H1 (cell line): ENCODE results near the gene PRR35. TPM values are rescaled to one million over a fixed set of nuclear protein-coding genes. Genes with fewer than 3 reads are reported as not detected.

Experiments used
- CTCF ChIA-PET: fragments of 300-600 bp; sonication (Branson Sonifier 250); formaldehyde crosslinking; loops from one replicate; lab custom pipeline; 2021; ENCODE audit not compliant: partially characterized antibody; lab: Charles Lee
- POLR2A ChIA-PET: fragments of 300-600 bp; sonication (Branson Sonifier 250); formaldehyde crosslinking; loops from one replicate; lab custom pipeline; 2021; ENCODE audit warnings: inconsistent platforms; ENCODE audit not compliant: partially characterized antibody; lab: Charles Lee
- DNase-seq, 2 experiments: peaks; one replicate each; pipeline versions ENCODE4 v3.0.0 to v3.0.0-alpha.2; 2010 to 2022; ENCODE audit warnings: low spot score in 2 of 2, low read depth in 1 of 2, mixed read lengths in 1 of 2
- FAIRE-seq: peaks from 2 replicates; lab custom pipeline; 2011; peaks lifted over from hg19 to GRCh38; lab: Jason Lieb, UNC
- H2AFZ ChIP-seq: 2 replicates; pipeline ENCODE4 v1.8.1; 2012; ENCODE audit warnings: low read length, inconsistent platforms
- H2AK5ac ChIP-seq: 2 replicates; pipeline ENCODE4 v1.6.1; 2013; ENCODE audit warnings: low read depth, low read length
- H2BK120ac ChIP-seq: replicated peaks from 2 replicates; pipeline ENCODE3; 2013; ENCODE audit warnings: low read depth, low read length, inconsistent platforms
- H2BK12ac ChIP-seq: 2 replicates; pipeline ENCODE4 v1.6.1; 2013; ENCODE audit warnings: low read depth, low read length
- H2BK15ac ChIP-seq: 2 replicates; pipeline ENCODE4 v1.6.1; 2013; ENCODE audit warnings: low read length
- H2BK20ac ChIP-seq: 2 replicates; pipeline ENCODE4 v1.6.1; 2013; ENCODE audit warnings: low read length
- H2BK5ac ChIP-seq: 2 replicates; pipeline ENCODE4 v1.6.1; 2013; ENCODE audit warnings: low read depth, low read length
- H3K14ac ChIP-seq: 2 replicates; pipeline ENCODE4 v1.6.1; 2013; ENCODE audit warnings: inconsistent platforms; ENCODE audit not compliant: insufficient read length
- H3K18ac ChIP-seq: 2 replicates; pipeline ENCODE4 v1.6.1; 2013; ENCODE audit warnings: low read length; ENCODE audit errors: extremely low read depth
- H3K23ac ChIP-seq: 2 replicates; pipeline ENCODE4 v1.6.1; 2013; ENCODE audit warnings: inconsistent platforms; ENCODE audit not compliant: insufficient read length
- H3K23me2 ChIP-seq: 2 replicates; pipeline ENCODE4 v1.6.1; 2013; ENCODE audit warnings: low read depth, low read length
- H3K27ac ChIP-seq: 2 replicates; pipeline ENCODE4 v1.6.1; 2011; ENCODE audit warnings: low read depth, low read length, inconsistent platforms
- H3K27me3 ChIP-seq, 4 experiments: replicated peaks in 1 of 4; 1 replicate in 1 of 4; 2 replicates in 3 of 4; pipeline versions ENCODE4 v1.6.1 to v1.8.1; 2011 to 2013; ENCODE audit warnings: low read length in 3 of 4, mild to moderate bottlenecking in 3 of 4, inconsistent platforms in 2 of 4, mixed read lengths in 2 of 4, moderate library complexity in 1 of 4; ENCODE audit not compliant: control insufficient read depth in 3 of 4, insufficient read depth in 3 of 4; ENCODE audit errors: extremely low read depth in 1 of 4
- H3K36me3 ChIP-seq, 4 experiments: 2 replicates each; pipeline versions ENCODE4 v1.6.1 to v1.8.1; 2011 to 2013; ENCODE audit warnings: mild to moderate bottlenecking in 4 of 4, low read length in 3 of 4, moderate library complexity in 2 of 4, control low read depth in 1 of 4, inconsistent platforms in 1 of 4; ENCODE audit not compliant: insufficient read depth in 4 of 4, control insufficient read depth in 2 of 4
- H3K4ac ChIP-seq: replicated peaks from 2 replicates; pipeline ENCODE3; 2013; ENCODE audit warnings: low read length, low read depth, mixed read lengths, inconsistent platforms; ENCODE audit not compliant: insufficient read length
- H3K4me1 ChIP-seq, 4 experiments: replicated peaks in 1 of 4; 1 replicate in 1 of 4; 2 replicates in 3 of 4; pipeline versions ENCODE4 v1.6.1 to v1.8.1; 2011 to 2013; ENCODE audit warnings: low read length in 3 of 4, inconsistent platforms in 2 of 4, mixed read lengths in 1 of 4; ENCODE audit not compliant: insufficient read depth in 4 of 4, control insufficient read depth in 3 of 4
- H3K4me2 ChIP-seq, 2 experiments: 2 replicates each; pipeline versions ENCODE4 v1.6.1 to v1.8.1; 2011 to 2013; ENCODE audit warnings: low read depth in 2 of 2, low read length in 2 of 2, control low read depth in 1 of 2, inconsistent platforms in 1 of 2, mild to moderate bottlenecking in 1 of 2; ENCODE audit not compliant: insufficient read depth in 1 of 2
- H3K4me3 ChIP-seq, 4 experiments: fragments of 200-600, 300-600 bp in 1 of 4; sonication (generic), shearing (Covaris generic), sonication (Bioruptor Twin) in 1 of 4; 2 replicates each; pipeline versions ENCODE4 v1.5.1 to v1.8.1; 2011 to 2016; ENCODE audit warnings: low read length in 4 of 4, low read depth in 3 of 4, control low read depth in 2 of 4, inconsistent platforms in 2 of 4, mild to moderate bottlenecking in 2 of 4, mixed read lengths in 1 of 4, moderate library complexity in 1 of 4; ENCODE audit not compliant: insufficient read depth in 2 of 4; ENCODE audit errors: extremely low read depth in 1 of 4
- H3K56ac ChIP-seq: replicated peaks from 2 replicates; pipeline ENCODE3; 2013; ENCODE audit warnings: low read depth, mild to moderate bottlenecking, mixed read lengths, low read length, inconsistent platforms; ENCODE audit not compliant: insufficient read length
- H3K79me1 ChIP-seq: 2 replicates; pipeline ENCODE4 v1.6.1; 2013; ENCODE audit warnings: low read depth, low read length, control low read depth
- H3K79me2 ChIP-seq, 2 experiments: 2 replicates each; pipeline versions ENCODE4 v1.6.1 to v1.8.1; 2012 to 2013; ENCODE audit warnings: low read length in 2 of 2, mild to moderate bottlenecking in 2 of 2, inconsistent platforms in 1 of 2; ENCODE audit not compliant: insufficient read depth in 2 of 2, control insufficient read depth in 1 of 2
- H3K9ac ChIP-seq, 4 experiments: replicated peaks in 1 of 4; 1 replicate in 1 of 4; 2 replicates in 3 of 4; pipeline versions ENCODE4 v1.6.1 to v1.8.1; 2011 to 2013; ENCODE audit warnings: low read depth in 3 of 4, low read length in 3 of 4, control low read depth in 2 of 4, mild to moderate bottlenecking in 2 of 4, moderate library complexity in 2 of 4, inconsistent platforms in 1 of 4; ENCODE audit errors: extremely low read depth in 1 of 4
- H3K9me3 ChIP-seq, 2 experiments: 2 replicates each; pipeline versions ENCODE4 v1.6.1 to v1.8.1; 2012 to 2013; ENCODE audit warnings: mild to moderate bottlenecking in 2 of 2, moderate library complexity in 2 of 2, control low read depth in 1 of 2, inconsistent platforms in 1 of 2, low read depth in 1 of 2, low read length in 1 of 2, mixed read lengths in 1 of 2; ENCODE audit not compliant: insufficient read depth in 2 of 2
- H4K20me1 ChIP-seq, 2 experiments: replicated peaks in 1 of 2; 2 replicates each; pipeline versions ENCODE3 to v1.8.1; 2011 to 2013; ENCODE audit warnings: inconsistent platforms in 2 of 2, low read length in 2 of 2, mild to moderate bottlenecking in 1 of 2; ENCODE audit not compliant: insufficient read depth in 2 of 2, control insufficient read depth in 1 of 2
- H4K5ac ChIP-seq: 2 replicates; pipeline ENCODE4 v1.6.1; 2013; ENCODE audit warnings: low read length, low read depth, mixed read lengths, inconsistent platforms; ENCODE audit not compliant: insufficient read length
- H4K8ac ChIP-seq: 2 replicates; pipeline ENCODE4 v1.8.0; 2013; ENCODE audit warnings: mild to moderate bottlenecking, moderate library complexity, low read length, inconsistent platforms; ENCODE audit not compliant: insufficient read depth; ENCODE audit errors: extremely low read depth
- H4K91ac ChIP-seq: replicated peaks from 2 replicates; pipeline ENCODE3; 2013; ENCODE audit warnings: low read length, mixed read lengths, inconsistent platforms; ENCODE audit not compliant: insufficient read length
- CBX5 ChIP-seq: fragments of 300-800, 300-1000 bp; sonication (generic); IDR thresholded peaks from 2 replicates; pipeline ENCODE4 v1.7.1; 2016; ENCODE audit warnings: antibody characterized with exemption, low read length, low read depth
- CEBPB ChIP-seq: IDR thresholded peaks from 2 replicates; pipeline ENCODE4 v1.6.1; 2012; ENCODE audit warnings: low read depth, low read length
- CTBP2 ChIP-seq: IDR thresholded peaks from 2 replicates; pipeline ENCODE4 v1.7.0; 2011; ENCODE audit warnings: borderline replicate concordance, mild to moderate bottlenecking, moderate library complexity, mixed read lengths, low read length; ENCODE audit not compliant: insufficient read depth, insufficient read length
- EGR1 ChIP-seq: IDR thresholded peaks from 2 replicates; pipeline ENCODE4 v1.6.1; 2011; ENCODE audit warnings: low read depth, low read length, borderline replicate concordance
- EP300 ChIP-seq, 2 experiments: IDR thresholded peaks; 1 replicate in 1 of 2; 2 replicates in 1 of 2; pipeline ENCODE4 v1.6.1; 2011 to 2012; ENCODE audit warnings: low read depth in 2 of 2, low read length in 2 of 2, mild to moderate bottlenecking in 2 of 2, borderline replicate concordance in 1 of 2, inconsistent platforms in 1 of 2, moderate library complexity in 1 of 2
- GTF2F1 ChIP-seq: IDR thresholded peaks from 2 replicates; pipeline ENCODE4 v1.6.1; 2012; ENCODE audit warnings: low read depth, low read length, improper control_type of control experiment, borderline replicate concordance
- HDAC6 ChIP-seq: IDR thresholded peaks from one replicate; pipeline ENCODE4 v1.7.1; 2012; ENCODE audit warnings: low read depth, mild to moderate bottlenecking, inconsistent platforms, low read length, moderate library complexity
- KDM4A ChIP-seq: IDR thresholded peaks from one replicate; pipeline ENCODE4 v1.7.1; 2012; ENCODE audit warnings: low read depth, mild to moderate bottlenecking, moderate library complexity, low read length, inconsistent platforms; ENCODE audit not compliant: severe bottlenecking
- MAFK ChIP-seq: IDR thresholded peaks from 2 replicates; pipeline ENCODE4 v1.6.1; 2012; ENCODE audit warnings: low read depth, mild to moderate bottlenecking, improper control_type of control experiment, low read length
- PHF8 ChIP-seq: fragments of 200-600 bp; sonication (generic); conservative IDR thresholded peaks from 2 replicates; pipeline ENCODE4 v1.7.1; 2012; ENCODE audit warnings: low read depth, mild to moderate bottlenecking, inconsistent platforms, low read length, moderate library complexity
- SIRT6 ChIP-seq: IDR thresholded peaks from one replicate; pipeline ENCODE4 v1.7.1; 2012; ENCODE audit warnings: low read length, inconsistent platforms
- SUZ12 ChIP-seq: fragments of 200-600 bp; sonication (generic); IDR thresholded peaks from 2 replicates; pipeline ENCODE4 v1.6.1; 2012; ENCODE audit warnings: mild to moderate bottlenecking, inconsistent platforms, low read length, moderate library complexity, mixed read lengths
- TCF12 ChIP-seq: IDR thresholded peaks from 2 replicates; pipeline ENCODE4 v1.6.1; 2011; ENCODE audit warnings: low read depth, mild to moderate bottlenecking, low read length
- YY1 ChIP-seq: IDR thresholded peaks from 2 replicates; pipeline ENCODE4 v1.6.1; 2011; ENCODE audit warnings: low read depth, mild to moderate bottlenecking, low read length
- WGBS, 2 experiments: shearing (Covaris generic) in 1 of 2; methylation state at CpG; one replicate each; pipeline versions ENCODE4 v1.1.6 to v1.1.7; 2013 to 2015; ENCODE audit warnings: low lambda C conversion rate in 2 of 2, mixed read lengths in 2 of 2, inconsistent platforms in 1 of 2, low coverage in 1 of 2, missing lambda C conversion rate in 1 of 2; ENCODE audit not compliant: insufficient replicate concordance in 2 of 2, insufficient coverage in 1 of 2, insufficient read length in 1 of 2; ENCODE audit errors: extremely low coverage in 1 of 2, missing lambda C conversion rate in 1 of 2; 5-methylcytosine and 5-hydroxymethylcytosine counted together
- polyA plus RNA-seq, 7 experiments: library from polyadenylated mRNA; depleted of rRNA in 3 of 7; stranded (reverse) in 5 of 7; unstranded in 2 of 7; fragments of >200 nt in 5 of 7; fragments of 200-250 nt in 2 of 7; gene quantifications; 1 replicate in 5 of 7; 2 replicates in 1 of 7; 4 replicates in 1 of 7; pipeline versions ENCODE4 v1.2.1 to v1.2.3, GENCODE V29; 2011 to 2013; ENCODE audit warnings: missing spikeins in 2 of 7, mixed read lengths in 2 of 7
- total RNA-seq: library from RNA; stranded (reverse); fragmentation: NEBNext Ultra II Directional; extraction: Animal tissue kit (Norgen Biotek cat#: 25700); gene quantifications from 2 replicates; pipeline ENCODE4 v1.2.1, GENCODE V29; 2021

The PRR35 gene
- total and polyA plus RNA-seq, 2 of the 8 experiments (the other 6 are each of a cell fraction or from before 2014, with no cell fraction given), result 0.38 to 0.50 TPM

DNA sequence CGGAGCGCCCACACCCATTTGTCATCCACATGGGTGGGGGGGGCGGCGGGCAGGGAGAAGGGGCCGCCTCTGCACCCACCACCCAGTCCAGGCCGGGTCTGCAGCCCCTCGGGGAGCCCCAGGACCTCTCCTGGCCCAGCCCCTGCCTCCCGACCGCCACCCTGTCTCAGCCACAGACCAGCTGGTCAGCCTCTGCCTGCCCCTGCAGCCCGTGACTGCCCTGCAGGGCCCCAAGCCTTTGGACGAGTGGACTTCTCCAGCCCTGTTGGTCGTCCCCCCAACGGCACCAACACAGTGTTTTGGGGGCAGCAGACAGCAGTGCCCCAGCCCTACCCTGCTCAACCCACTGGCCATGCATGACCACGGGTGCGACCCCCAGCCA is 1.2 kb downstream of the PRR35 start:
- Histone ChIP-seq H3K9me3 (no peaks in the 10 kb centered on the region), H4K20me1 (peaks cover 0 to 3% of the 10 kb centered on the region in 2 experiments), H3K79me2 (no peaks in the 10 kb centered on the region), H3K4ac (no peak overlapping the region), H2BK15ac (no peak overlapping the region), H3K23ac (no peak overlapping the region), H4K8ac (no peak overlapping the region), H2BK5ac (no peak overlapping the region), H3K27ac (no peak overlapping the region), H2AFZ (no peak overlapping the region), H3K36me3 (no peaks in the 10 kb centered on the region; a peak in 1 of 8 replicates), H4K91ac (no peak overlapping the region), H3K27me3 (peaks cover 22 to 40% (median 32%) of the 10 kb centered on the region in 4 experiments; a peak in 6 of 7 replicates), H3K79me1 (no peaks in the 10 kb centered on the region; the same call in 1 of the 2 replicates), H2AK5ac (peak overlapping the region; percentile 40; the same call in 1 of the 2 replicates), H3K56ac (no peak overlapping the region), H3K4me2 (no peak overlapping the region), H3K4me1 (peaks cover 0 to 20% (median 8%) of the 10 kb centered on the region in 4 experiments; a peak in 4 of 7 replicates), H4K5ac (no peak overlapping the region), H3K23me2 (peaks cover 9% of the 10 kb centered on the region), H2BK20ac (no peak overlapping the region), H3K14ac (no peak overlapping the region), H3K9ac (no peak overlapping the region), H3K4me3 (no peak overlapping the region), H2BK12ac (no peak overlapping the region), H3K18ac (0 out of 2 replicates have a peak overlapping the region, but pooled peaks have one; percentile 2), H2BK120ac (no peak overlapping the region)
- WGBS, 2 experiments, result 76% methylated on average over 11 of the region's 15 CpGs; no CpG with 5 or more reads in 1 of the 2 experiments
- no peak for DNase-seq
- no peak for FAIRE-seq
- POLR2A ChIA-PET, result interaction anchor here (0.9 kb wide), 1 partner anchor 32 kb away, joined by 3 read pairs; no protein-coding TSS in a partner anchor
- CTCF ChIA-PET, result interaction anchor here (0.7 to 1.4 kb wide), 5 partner anchors 22 to 169 kb away, joined by 3 to 4 read pairs (median 3); no protein-coding TSS in a partner anchor
- TF ChIP-seq EGR1 (no peak), GTF2F1 (no peak), MAFK (no peak), YY1 (no peak), KDM4A (no peak), CEBPB (no peak), TCF12 (no peak), EP300 (IDR thresholded peaks at IDR 0.05; ENCODE audit: borderline replicate concordance in 1 of 2, low read depth in 2 of 2, low read length in 2 of 2) (no peak), CBX5 (no peak), CTBP2 (no peak), PHF8 (no peak), SUZ12 (no peak), HDAC6 (no peak), SIRT6 (no peak)
